H9 (cell line): Measurements from ENCODE around the gene IQUB. TPM values are rescaled to one million over a fixed set of nuclear protein-coding genes. Genes with fewer than 3 reads are reported as not detected.

Experiments
- DNase-seq: peaks from one replicate; pipeline ENCODE4 v3.0.0-alpha.2; 2017
- H2AFZ ChIP-seq: one replicate; pipeline ENCODE4 v1.6.1; 2013; ENCODE audit warnings: mild to moderate bottlenecking, low read length, control low read depth, moderate library complexity
- H2AK5ac ChIP-seq: 2 replicates; pipeline ENCODE4 v1.6.1; 2013; ENCODE audit warnings: low read length, control low read depth, mixed read lengths; ENCODE audit not compliant: insufficient read length
- H2BK120ac ChIP-seq: one replicate; pipeline ENCODE4 v1.6.1; 2013; ENCODE audit warnings: low read depth, mild to moderate bottlenecking, low read length, control low read depth, inconsistent platforms; ENCODE audit not compliant: poor library complexity, severe bottlenecking
- H2BK12ac ChIP-seq: 2 replicates; pipeline ENCODE4 v1.6.1; 2013; ENCODE audit warnings: low read length, control low read depth, mixed read lengths, low read depth; ENCODE audit not compliant: insufficient read length
- H2BK15ac ChIP-seq: 2 replicates; pipeline ENCODE4 v1.6.1; 2013; ENCODE audit warnings: low read depth, low read length, control low read depth
- H2BK20ac ChIP-seq: one replicate; pipeline ENCODE4 v1.6.1; 2013; ENCODE audit warnings: low read depth, mild to moderate bottlenecking, low read length, control low read depth, inconsistent platforms; ENCODE audit not compliant: poor library complexity, severe bottlenecking
- H2BK5ac ChIP-seq: 2 replicates; pipeline ENCODE4 v1.6.1; 2013; ENCODE audit warnings: low read length, control low read depth, mixed read lengths; ENCODE audit not compliant: insufficient read length
- H3K14ac ChIP-seq: 2 replicates; pipeline ENCODE4 v1.6.1; 2013; ENCODE audit warnings: low read length, control low read depth; ENCODE audit not compliant: insufficient read depth
- H3K18ac ChIP-seq: 2 replicates; pipeline ENCODE4 v1.6.1; 2013; ENCODE audit warnings: low read depth, mild to moderate bottlenecking, mixed read lengths, low read length, control low read depth; ENCODE audit not compliant: insufficient read length
- H3K23ac ChIP-seq: 2 replicates; pipeline ENCODE4 v1.6.1; 2013; ENCODE audit warnings: low read length, control low read depth, mixed read lengths, low read depth; ENCODE audit not compliant: insufficient read length
- H3K23me2 ChIP-seq: 2 replicates; pipeline ENCODE4 v1.6.1; 2013; ENCODE audit warnings: low read depth, mild to moderate bottlenecking, mixed read lengths, low read length, control low read depth; ENCODE audit not compliant: insufficient read length, poor library complexity, severe bottlenecking
- H3K27ac ChIP-seq: 2 replicates; pipeline ENCODE4 v1.5.1; 2013; ENCODE audit warnings: low read length, control low read depth, mixed read lengths, low read depth; ENCODE audit not compliant: insufficient read length
- H3K27me3 ChIP-seq: 2 replicates; pipeline ENCODE4 v1.6.1; 2013; ENCODE audit warnings: low read length, control low read depth, inconsistent platforms; ENCODE audit not compliant: insufficient read depth
- H3K4ac ChIP-seq: 2 replicates; pipeline ENCODE4 v1.6.1; 2013; ENCODE audit warnings: low read depth, mild to moderate bottlenecking, control low read depth, inconsistent platforms, low read length, moderate library complexity
- H3K4me1 ChIP-seq: 2 replicates; pipeline ENCODE4 v1.6.1; 2013; ENCODE audit warnings: low read length, control low read depth, inconsistent platforms; ENCODE audit not compliant: insufficient read depth
- H3K4me2 ChIP-seq: 2 replicates; pipeline ENCODE4 v1.6.1; 2013; ENCODE audit warnings: low read length, control low read depth, mixed read lengths; ENCODE audit not compliant: insufficient read length, insufficient read depth
- H3K56ac ChIP-seq: 2 replicates; pipeline ENCODE4 v1.6.1; 2013; ENCODE audit warnings: low read depth, mild to moderate bottlenecking, mixed read lengths, low read length, control low read depth; ENCODE audit not compliant: insufficient read length
- H3K79me1 ChIP-seq: 2 replicates; pipeline ENCODE4 v1.6.1; 2013; ENCODE audit warnings: low read depth, mild to moderate bottlenecking, moderate library complexity, low read length, control low read depth, inconsistent platforms; ENCODE audit not compliant: insufficient read depth, poor library complexity, severe bottlenecking
- H3K79me2 ChIP-seq: 2 replicates; pipeline ENCODE4 v1.6.1; 2013; ENCODE audit warnings: low read length, control low read depth, inconsistent platforms; ENCODE audit not compliant: insufficient read depth
- H3K9ac ChIP-seq: 2 replicates; pipeline ENCODE4 v1.6.1; 2013; ENCODE audit warnings: low read length, control low read depth, mixed read lengths; ENCODE audit not compliant: insufficient read length; ENCODE audit errors: extremely low read depth
- H3K9me3 ChIP-seq: one replicate; pipeline ENCODE4 v1.6.1; 2013; ENCODE audit warnings: low read depth, low read length, inconsistent platforms; ENCODE audit not compliant: control insufficient read depth
- H3T11ph ChIP-seq: one replicate; pipeline ENCODE4 v1.6.1; 2013; ENCODE audit warnings: mild to moderate bottlenecking, low read length, control low read depth, inconsistent platforms
- H4K20me1 ChIP-seq: one replicate; pipeline ENCODE4 v1.6.1; 2013; ENCODE audit not compliant: control insufficient read depth, insufficient read length, insufficient read depth
- H4K5ac ChIP-seq: 2 replicates; pipeline ENCODE4 v1.6.1; 2013; ENCODE audit warnings: low read depth, mild to moderate bottlenecking, mixed read lengths, low read length, control low read depth; ENCODE audit not compliant: insufficient read length
- H4K8ac ChIP-seq: replicated peaks from 2 replicates; pipeline ENCODE4 v1.6.1; 2013; ENCODE audit warnings: low read length, control low read depth, mixed read lengths, low read depth; ENCODE audit not compliant: insufficient read length
- H4K91ac ChIP-seq: 2 replicates; pipeline ENCODE4 v1.6.1; 2013; ENCODE audit warnings: low read depth, mild to moderate bottlenecking, moderate library complexity, mixed read lengths, low read length, control low read depth; ENCODE audit not compliant: insufficient read length
- H3K27ac Mint-ChIP-seq, 3 experiments: 2 replicates in 2 of 3; 3 replicates in 1 of 3; pipeline ENCODE4 v1.8.0; 2020 to 2021; ENCODE audit warnings: mixed read lengths in 3 of 3, mild to moderate bottlenecking in 1 of 3, moderate library complexity in 1 of 3
- H3K27me3 Mint-ChIP-seq: 2 replicates; pipeline ENCODE4 v1.8.0; 2021; ENCODE audit warnings: low read depth, mild to moderate bottlenecking, moderate library complexity, mixed read lengths
- H3K36me3 Mint-ChIP-seq, 3 experiments: 2 replicates in 2 of 3; 3 replicates in 1 of 3; pipeline ENCODE4 v1.8.0; 2020 to 2021; ENCODE audit warnings: low read depth in 3 of 3, mixed read lengths in 3 of 3; ENCODE audit not compliant: insufficient read depth in 1 of 3
- H3K4me1 Mint-ChIP-seq, 2 experiments: 2 replicates each; pipeline ENCODE4 v1.8.0; 2020; ENCODE audit warnings: mixed read lengths in 2 of 2
- H3K4me3 Mint-ChIP-seq, 2 experiments: 2 replicates in 1 of 2; 3 replicates in 1 of 2; pipeline ENCODE4 v1.8.0; 2020 to 2021; ENCODE audit warnings: mild to moderate bottlenecking in 2 of 2, mixed read lengths in 2 of 2, moderate library complexity in 1 of 2
- H3K9me3 Mint-ChIP-seq, 2 experiments: 2 replicates in 1 of 2; 3 replicates in 1 of 2; pipeline ENCODE4 v1.8.0; 2020; ENCODE audit warnings: mild to moderate bottlenecking in 2 of 2, mixed read lengths in 2 of 2, moderate library complexity in 1 of 2
- CTCF ChIP-seq: fragments of 200-600 bp; sonication (generic); conservative IDR thresholded peaks from 3 replicates; pipeline ENCODE4 v1.8.0; 2021; ENCODE audit warnings: antibody characterized with exemption, mild to moderate bottlenecking
- WGBS: extraction: QIAGEN DNeasy Blood & Tissue Kit; methylation state at CpG from one replicate; pipeline ENCODE4 v1.1.7; 2013; ENCODE audit warnings: missing lambda C conversion rate, low lambda C conversion rate, mixed read lengths; ENCODE audit not compliant: insufficient read length; ENCODE audit errors: extremely low coverage; 5-methylcytosine and 5-hydroxymethylcytosine counted together
- total RNA-seq: library from RNA; stranded (reverse); gene quantifications from 2 replicates; pipeline ENCODE4 v1.2.1, GENCODE V29; 2021

Gene IQUB
- total RNA-seq, 1 experiment from 2014 or later, result 0.28 TPM

- no peaks in the 10 kb centered on the region for H3K79me2 ChIP-seq
- no peak overlapping the region for H2BK5ac ChIP-seq
- peaks cover 25% of the 10 kb centered on the region in 2 experiments for H3K4me1 Mint-ChIP-seq
- H3K27me3 ChIP-seq, result no peaks in the 10 kb centered on the region
- H3K9me3 Mint-ChIP-seq, result no peaks in the 10 kb centered on the region
- H3K4me1 ChIP-seq, result no peaks in the 10 kb centered on the region; the same call in 1 of the 2 replicates
- H3K4me3 Mint-ChIP-seq, result no peak overlapping the region
- no peak overlapping the region for H3K56ac ChIP-seq
- no peak overlapping the region for H3K14ac ChIP-seq
- no peaks in the 10 kb centered on the region for H3K23me2 ChIP-seq
- no peak overlapping the region for H2BK120ac ChIP-seq
- H2AK5ac ChIP-seq, result no peak overlapping the region
- H3K23ac ChIP-seq, result no peak overlapping the region
- H3K36me3 Mint-ChIP-seq, result no peaks in the 10 kb centered on the region; a peak in 1 of 7 replicates
- no peak overlapping the region for H3K4me2 ChIP-seq
- no peak overlapping the region for H3K27ac ChIP-seq
- H4K91ac ChIP-seq, result no peak overlapping the region
- H4K20me1 ChIP-seq, result no peaks in the 10 kb centered on the region
- H2BK20ac ChIP-seq, result no peak overlapping the region
- H3K79me1 ChIP-seq, result no peaks in the 10 kb centered on the region
- no CpG with 5 or more reads among the region's 2 CpGs for WGBS
- no peak overlapping the region for H3K18ac ChIP-seq
- no peak for TF ChIP-seq CTCF
- H2BK12ac ChIP-seq, result no peak overlapping the region
- no peak overlapping the region for H4K8ac ChIP-seq
- H3K9ac ChIP-seq, result no peak overlapping the region
- no peak overlapping the region for H4K5ac ChIP-seq
- DNase-seq, result no peak
- H2AFZ ChIP-seq, result no peak overlapping the region
- no peaks in the 10 kb centered on the region for H3K9me3 ChIP-seq
- no peak overlapping the region for H3K4ac ChIP-seq
- no peak overlapping the region for H3T11ph ChIP-seq
- peak overlapping the region in 2 of 3 experiments; percentile 2 to 31; a peak in 3 of 7 replicates for H3K27ac Mint-ChIP-seq
- no peaks in the 10 kb centered on the region for H3K27me3 Mint-ChIP-seq
- H2BK15ac ChIP-seq, result no peak overlapping the region
Observed at GRCh38 chr7:123573896-123574467, 39.6 kb upstream of the IQUB start.
